K562 (cell line): ENCODE results near the gene KIF26B. TPM values are rescaled to one million over a fixed set of nuclear protein-coding genes. Genes with fewer than 3 reads are reported as not detected.
A peak's percentile ranks its signal among the peaks of the same experiment; 100 is the strongest.

Source experiments
- ATAC-seq: fragments of 200-7000 bp; cut with Tn5 transposase; 3 replicates; pipeline ENCODE4 v1.9.1; 2020; ENCODE audit warnings: moderate library complexity
- BruUV-seq: library from RNA; stranded (reverse); fragments of 400-500 nt; replicated peaks from 2 replicates; lab custom pipeline; 2021; lab: Mats Ljungman, UMichigan
- CTCF ChIA-PET: fragments of 300-600 bp; formaldehyde crosslinking; extraction: SDS; loops from one replicate; lab custom pipeline; 2021; ENCODE audit warnings: low intra/inter-chr PET ratio; lab: Yijun Ruan, JAX
- POLR2A ChIA-PET: fragments of 300-600, 350-650 bp; sonication (Branson Sonifier 250); formaldehyde crosslinking; extraction: SDS; loops from one replicate; lab custom pipeline; 2021; ENCODE audit warnings: antibody characterized with exemption, inconsistent platforms; lab: Yijun Ruan, JAX
- DNase-seq, 4 experiments: peaks; one replicate each; pipeline versions ENCODE4 v3.0.0 to v3.0.0-alpha.2; 2011 to 2018; ENCODE audit warnings: low spot score in 3 of 4, mixed read lengths in 3 of 4; ENCODE audit errors: extremely low read depth in 1 of 4
- FAIRE-seq: peaks from 2 replicates; lab custom pipeline; 2011; peaks lifted over from hg19 to GRCh38; lab: Jason Lieb, UNC
- H2AFZ ChIP-seq: 2 replicates; pipeline ENCODE4 v1.6.0; 2011; ENCODE audit warnings: low read depth, low read length, control low read depth, inconsistent platforms
- H3K27ac ChIP-seq: fragments of 200-600 bp; 3 replicates; pipeline ENCODE4 v1.8.0; 2011; ENCODE audit warnings: low read depth, mild to moderate bottlenecking, control low read depth, inconsistent platforms, low read length, moderate library complexity, mixed read lengths; ENCODE audit errors: extremely low read depth
- H3K27me3 ChIP-seq, 2 experiments: fragments of 300-600 bp in 1 of 2; 2 replicates in 1 of 2; 3 replicates in 1 of 2; pipeline versions ENCODE4 v1.6.0 to v1.8.0; 2011; ENCODE audit warnings: inconsistent platforms in 2 of 2, low read length in 2 of 2, mild to moderate bottlenecking in 1 of 2, mixed read lengths in 1 of 2, moderate library complexity in 1 of 2; ENCODE audit not compliant: control insufficient read depth in 2 of 2, insufficient read depth in 2 of 2
- H3K36me3 ChIP-seq: fragments of 300-600 bp; 3 replicates; pipeline ENCODE4 v1.8.0; 2011; ENCODE audit warnings: mild to moderate bottlenecking, low read length, inconsistent platforms; ENCODE audit not compliant: control insufficient read depth, insufficient read depth
- H3K4me1 ChIP-seq, 2 experiments: fragments of 200-600 bp in 1 of 2; replicated peaks in 1 of 2; 2 replicates in 1 of 2; 3 replicates in 1 of 2; pipeline versions ENCODE4 v1.5.1 to v1.8.0; 2011; ENCODE audit warnings: inconsistent platforms in 2 of 2, low read length in 2 of 2, mild to moderate bottlenecking in 1 of 2, mixed read lengths in 1 of 2, moderate library complexity in 1 of 2; ENCODE audit not compliant: control insufficient read depth in 2 of 2, insufficient read depth in 2 of 2
- H3K4me2 ChIP-seq: 2 replicates; pipeline ENCODE4 v1.6.1; 2011; ENCODE audit warnings: low read length, control low read depth, inconsistent platforms, mixed read lengths; ENCODE audit not compliant: insufficient read depth
- H3K4me3 ChIP-seq: fragments of 200-600 bp; sonication (generic), shearing (Covaris generic); 2 replicates; pipeline ENCODE4 v1.5.1; 2016; ENCODE audit warnings: control low read depth, inconsistent platforms
- H3K79me2 ChIP-seq: fragments of 200-600 bp; 3 replicates; pipeline ENCODE4 v1.8.0; 2011; ENCODE audit warnings: low read length, inconsistent platforms; ENCODE audit not compliant: control insufficient read depth, insufficient read depth
- H3K9ac ChIP-seq, 2 experiments: 2 replicates each; pipeline versions ENCODE4 v1.6.0 to v1.6.1; 2011; ENCODE audit warnings: low read depth in 2 of 2, low read length in 2 of 2, control low read depth in 1 of 2, inconsistent platforms in 1 of 2, mild to moderate bottlenecking in 1 of 2, mixed read lengths in 1 of 2; ENCODE audit not compliant: insufficient read depth in 1 of 2
- H3K9me1 ChIP-seq: one replicate; pipeline ENCODE4 v1.6.0; 2011; ENCODE audit warnings: inconsistent platforms, mild to moderate bottlenecking, low read length, moderate library complexity; ENCODE audit not compliant: control insufficient read depth, insufficient read depth
- H3K9me3 ChIP-seq: replicated peaks from 2 replicates; pipeline ENCODE4 v1.5.1; 2011; ENCODE audit warnings: low read depth, low read length, inconsistent platforms; ENCODE audit not compliant: control insufficient read depth, insufficient read depth
- H4K20me1 ChIP-seq: replicated peaks from 2 replicates; pipeline ENCODE4 v1.6.1; 2011; ENCODE audit warnings: low read length, inconsistent platforms, mixed read lengths; ENCODE audit not compliant: control insufficient read depth, insufficient read depth
- CEBPZ ChIP-seq: fragments of 150-350 bp; IDR thresholded peaks from 2 replicates; pipeline ENCODE4 v1.6.1; 2014; ENCODE audit warnings: low read depth, mild to moderate bottlenecking, low read length, borderline replicate concordance
- ESRRA ChIP-seq: fragments of 450-650 bp; IDR thresholded peaks from 2 replicates; pipeline ENCODE4 v1.6.1; 2014; ENCODE audit warnings: low read depth, mild to moderate bottlenecking, moderate library complexity, borderline replicate concordance
- FIP1L1 ChIP-seq: fragments of 200-400 bp; formaldehyde crosslinking; IDR thresholded peaks from 2 replicates; pipeline ENCODE4 v1.6.1; 2018; ENCODE audit warnings: mild to moderate bottlenecking, low read depth, low read length; ENCODE audit not compliant: poor library complexity, severe bottlenecking
- HDAC2 ChIP-seq: fragments of 450-650 bp; IDR thresholded peaks from 2 replicates; pipeline ENCODE4 v1.6.1; 2016; ENCODE audit warnings: mild to moderate bottlenecking
- NUFIP1 ChIP-seq: fragments of 450-650 bp; IDR thresholded peaks from 2 replicates; pipeline ENCODE4 v1.6.1; 2018; ENCODE audit not compliant: partially characterized antibody
- SIX5 ChIP-seq, 2 experiments: IDR thresholded peaks; 2 replicates each; pipeline ENCODE4 v1.6.1; 2011; ENCODE audit warnings: low read length in 2 of 2, borderline replicate concordance in 1 of 2, low read depth in 1 of 2, mild to moderate bottlenecking in 1 of 2, moderate library complexity in 1 of 2; ENCODE audit not compliant: insufficient read depth in 1 of 2
- SREBF2 ChIP-seq: sonication (generic); formaldehyde crosslinking; IDR thresholded peaks from 2 replicates; pipeline ENCODE4 v1.4.0; 2020; ENCODE audit warnings: mild to moderate bottlenecking, missing genetic modification reagents
- TOE1 ChIP-seq, 2 experiments: fragments of 450-650 bp in 1 of 2; sonication (generic) in 1 of 2; formaldehyde crosslinking in 1 of 2; IDR thresholded peaks; 2 replicates each; pipeline versions ENCODE4 v1.7.1 to v1.8.0; 2016 to 2022; ENCODE audit warnings: borderline replicate concordance in 2 of 2, mild to moderate bottlenecking in 2 of 2, antibody characterized with exemption in 1 of 2, inconsistent platforms in 1 of 2, low read depth in 1 of 2, missing genetic modification reagents in 1 of 2, moderate library complexity in 1 of 2
- ZBTB33 ChIP-seq: sonication (generic); formaldehyde crosslinking; IDR thresholded peaks from 2 replicates; pipeline ENCODE4 v1.8.1; 2023; ENCODE audit warnings: mild to moderate bottlenecking, missing genetic modification reagents
- ZNF445 ChIP-seq: fragments of 250-450 bp; sonication (Bioruptor Pico); IDR thresholded peaks from 2 replicates; pipeline ENCODE4 v1.4.0; 2020; ENCODE audit warnings: low read depth, mild to moderate bottlenecking, moderate library complexity
- WGBS: fragments of 100-300 bp; shearing (Covaris generic); methylation state at CpG from one replicate; pipeline ENCODE4 v1.1.6; 2016; ENCODE audit warnings: low coverage, mixed read lengths; ENCODE audit not compliant: insufficient coverage; ENCODE audit errors: missing lambda C conversion rate; 5-methylcytosine and 5-hydroxymethylcytosine counted together
- in situ Hi-C: fragments of 300-500 bp; cut with MboI; formaldehyde crosslinking; loops from 4 replicates; pipeline ENCODE4 v1.15.0; 2018; ENCODE audit warnings: inconsistent platforms, mixed read lengths
- intact Hi-C: fragments of 100-400 bp; cut with micrococcal nuclease; formaldehyde crosslinking; loops from 2 replicates; pipeline ENCODE4 v1.14.2; 2022
- polyA plus RNA-seq, 8 experiments: library from polyadenylated mRNA; depleted of rRNA in 4 of 8; stranded (reverse) in 5 of 8; unstranded in 3 of 8; fragments of >200 nt; fragmentation: Nextera tagmentation in 2 of 8; fragmentation: Illumina TruSeq in 1 of 8; extraction: Ambion mirVana in 2 of 8; extraction: Trizol in 1 of 8; gene quantifications; 2 replicates each; pipeline versions ENCODE4 v1.2.1 to v1.2.3, GENCODE V29; 2011 to 2014; ENCODE audit warnings: inconsistent platforms in 1 of 8, missing spikeins in 1 of 8
- total RNA-seq, 7 experiments: library from RNA; depleted of rRNA in 6 of 7; stranded (reverse); fragments of >200 nt in 6 of 7; fragmentation: Illumina TruSeq in 2 of 7; extraction: Trizol in 2 of 7; gene quantifications; 2 replicates each; pipeline versions ENCODE4 v1.2.1 to v1.2.3, GENCODE V29; 2011 to 2021; ENCODE audit warnings: low replicate concordance in 1 of 7

KIF26B gene
- total and polyA plus RNA-seq, 9 of the 15 experiments (the other 6 are each of a cell fraction or from before 2014, with no cell fraction given): 0.02 to 0.08 (median 0.03) TPM; not detected in 6

- no peaks in the 10 kb centered on the region for H3K9me1 ChIP-seq
- WGBS: 80% methylated on average over 21 of the region's 22 CpGs
- POLR2A ChIA-PET: interaction anchor here (0.7 kb wide), 1 partner anchor 8 kb away, joined by 3 read pairs; no protein-coding TSS in a partner anchor
- CTCF ChIA-PET: no interaction called here
- intact Hi-C loops: no loop called here
- H3K4me2 ChIP-seq: no peak overlapping the region
- H2AFZ ChIP-seq: no peak overlapping the region
- H3K36me3 ChIP-seq: no peaks in the 10 kb centered on the region
- no peak overlapping the region for H3K4me3 ChIP-seq
- H3K27ac ChIP-seq: no peak overlapping the region
- FAIRE-seq: no peak
- no peak overlapping the region; a peak in 1 of 4 replicates for H3K9ac ChIP-seq
- peak; percentile 70 for TF ChIP-seq ESRRA
- no peak for TF ChIP-seq CEBPZ
- TF ChIP-seq TOE1 (IDR thresholded peaks at IDR 0.05; ENCODE audit: borderline replicate concordance): no peak
- no peak for TF ChIP-seq TOE1 (CRISPR knock-in tag; IDR thresholded peaks at IDR 0.05; ENCODE audit: borderline replicate concordance, low read depth)
- TF ChIP-seq HDAC2: no peak
- TF ChIP-seq NUFIP1: no peak
- TF ChIP-seq ZBTB33 (CRISPR knock-in tag): peak; percentile 62; the same call in 1 of the 2 replicates
- no peak for TF ChIP-seq SIX5 (IDR thresholded peaks at IDR 0.05; ENCODE audit: borderline replicate concordance in 1 of 2, insufficient read depth in 1 of 2, low read depth in 1 of 2, low read length in 2 of 2)
- TF ChIP-seq ZNF445 (CRISPR knock-in tag): no peak
- TF ChIP-seq FIP1L1: no peak
- no peak for TF ChIP-seq SREBF2
- no peak for ATAC-seq
- H3K79me2 ChIP-seq: no peaks in the 10 kb centered on the region
- no peak for DNase-seq
- H3K27me3 ChIP-seq: peaks cover 23 to 47% of the 10 kb centered on the region in 2 experiments
- BruUV-seq: no TSS peak
- H3K4me1 ChIP-seq: peaks cover 11 to 15% of the 10 kb centered on the region in 2 experiments; a peak in 4 of 5 replicates
- in situ Hi-C loops: no loop called here
- no peaks in the 10 kb centered on the region for H4K20me1 ChIP-seq
- no peaks in the 10 kb centered on the region for H3K9me3 ChIP-seq
These were observed 181.6 kb downstream of the KIF26B start for GRCh38 chr1:245336149-245336983.
